Measurements from ENCODE around the gene CHRND.

DNA sequence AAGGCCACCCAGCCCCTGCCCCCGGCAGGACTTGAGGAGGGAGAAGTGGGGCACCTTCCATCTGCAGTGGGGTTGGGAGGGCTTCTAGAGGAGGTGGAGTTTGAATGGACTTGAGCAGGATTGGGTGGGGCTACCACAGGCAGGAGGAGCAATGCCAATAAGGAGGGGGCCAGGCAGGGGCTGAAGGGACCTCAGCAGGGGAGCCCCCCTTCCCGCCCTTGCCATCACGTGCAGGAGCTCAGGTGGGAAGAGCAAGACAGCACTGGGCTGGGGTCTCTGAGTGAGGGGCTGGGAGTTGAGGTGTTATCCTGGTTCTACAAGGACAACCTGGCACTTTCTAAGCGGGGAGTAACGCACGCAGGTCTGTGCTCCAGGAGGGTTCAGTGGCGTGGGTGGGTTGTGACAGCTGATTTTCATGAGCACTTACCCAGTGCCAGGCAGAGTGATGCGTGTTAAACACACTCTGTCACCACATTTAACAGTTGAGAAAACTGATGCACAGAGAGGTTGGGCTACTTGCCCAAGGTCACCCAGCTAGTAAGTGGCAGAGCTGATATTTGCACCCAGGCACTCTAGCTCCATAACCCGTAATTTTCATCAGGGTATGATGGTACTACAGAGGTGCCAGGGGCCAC, 4.8 kb downstream of the CHRND start:
- TF ChIP-seq, protein P1, sequence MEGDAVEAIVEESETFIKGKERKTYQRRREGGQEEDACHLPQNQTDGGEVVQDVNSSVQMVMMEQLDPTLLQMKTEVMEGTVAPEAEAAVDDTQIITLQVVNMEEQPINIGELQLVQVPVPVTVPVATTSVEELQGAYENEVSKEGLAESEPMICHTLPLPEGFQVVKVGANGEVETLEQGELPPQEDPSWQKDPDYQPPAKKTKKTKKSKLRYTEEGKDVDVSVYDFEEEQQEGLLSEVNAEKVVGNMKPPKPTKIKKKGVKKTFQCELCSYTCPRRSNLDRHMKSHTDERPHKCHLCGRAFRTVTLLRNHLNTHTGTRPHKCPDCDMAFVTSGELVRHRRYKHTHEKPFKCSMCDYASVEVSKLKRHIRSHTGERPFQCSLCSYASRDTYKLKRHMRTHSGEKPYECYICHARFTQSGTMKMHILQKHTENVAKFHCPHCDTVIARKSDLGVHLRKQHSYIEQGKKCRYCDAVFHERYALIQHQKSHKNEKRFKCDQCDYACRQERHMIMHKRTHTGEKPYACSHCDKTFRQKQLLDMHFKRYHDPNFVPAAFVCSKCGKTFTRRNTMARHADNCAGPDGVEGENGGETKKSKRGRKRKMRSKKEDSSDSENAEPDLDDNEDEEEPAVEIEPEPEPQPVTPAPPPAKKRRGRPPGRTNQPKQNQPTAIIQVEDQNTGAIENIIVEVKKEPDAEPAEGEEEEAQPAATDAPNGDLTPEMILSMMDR (optimal IDR thresholded peaks at IDR 0.05 in 1 of 3, IDR thresholded peaks at IDR 0.05 in 1 of 3, conservative IDR thresholded peaks at IDR 0.05 in 1 of 3; ENCODE audit: extremely low read depth in 1 of 3, insufficient read depth in 2 of 3, low read length in 3 of 3), result no peak
- no peak for TF ChIP-seq EZH2 (IDR thresholded peaks at IDR 0.05; ENCODE audit: low read length)

Data from keratinocyte (primary cell).